HG03432 (cell line): ENCODE results near the gene ZNF792.
"Not testable (repeated sequence)": the region's sequence is repeated elsewhere in the genome, so short reads cannot be mapped to it uniquely, and the experiment has no call there.

Experiments used
- ATAC-seq: cut with Tn5 transposase; IDR thresholded peaks from one replicate; pipeline ENCODE4 v1.9.1; 2021; ENCODE audit warnings: mild to moderate bottlenecking, moderate library complexity; ENCODE audit not compliant: unreplicated experiment

The ZNF792 gene

GRCh38 chr19:34972163-34972705 lies 8.2 kb upstream of the ZNF792 start:
- no peak for ATAC-seq

DNA sequence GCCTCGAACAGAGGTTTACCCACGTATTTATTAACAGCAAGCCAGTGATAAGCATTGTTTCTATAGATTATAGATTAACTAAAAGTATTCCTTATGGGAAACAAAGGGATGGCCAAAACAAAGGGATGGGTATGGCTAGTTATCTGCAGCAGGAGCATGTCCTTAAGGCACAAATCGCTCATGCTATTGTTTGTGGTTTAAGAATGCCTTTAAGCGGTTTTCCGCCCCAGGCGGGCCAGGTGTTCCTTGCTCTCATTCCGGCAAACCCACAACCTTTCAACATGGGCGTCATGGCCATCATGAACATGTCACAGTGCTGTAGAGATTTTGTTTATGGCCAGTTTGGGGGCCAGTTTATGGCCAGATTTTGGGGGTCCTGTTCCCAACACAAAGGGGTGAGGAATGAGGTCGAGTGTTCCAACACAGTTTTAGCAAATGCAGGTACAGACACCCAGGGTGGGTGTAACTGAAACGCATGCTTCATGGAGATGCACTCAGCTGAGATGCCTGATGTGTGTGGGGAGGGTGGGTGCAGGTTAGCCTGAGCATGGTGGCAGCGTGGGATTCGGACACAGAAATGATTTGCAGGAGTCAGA lies 6.3 kb upstream of the ZNF792 start:
- ATAC-seq, result not testable (repeated sequence)

- ATAC-seq, result no peak
Observed at GRCh38 chr19:34969721-34970120, 5.7 kb upstream of the ZNF792 start.

- no peak for ATAC-seq
Observed at GRCh38 chr19:34967551-34967950, 3.5 kb upstream of the ZNF792 start.

- ATAC-seq, result not testable (repeated sequence)
Observed at GRCh38 chr19:34965505-34965904, 1.5 kb upstream of the ZNF792 start.

- ATAC-seq, result no peak
Observed at GRCh38 chr19:34964598-34964997, 569 bp upstream of the ZNF792 start.

- no peak for ATAC-seq
Observed at GRCh38 chr19:34962687-34963572, 1.1 kb downstream of the ZNF792 start.

DNA sequence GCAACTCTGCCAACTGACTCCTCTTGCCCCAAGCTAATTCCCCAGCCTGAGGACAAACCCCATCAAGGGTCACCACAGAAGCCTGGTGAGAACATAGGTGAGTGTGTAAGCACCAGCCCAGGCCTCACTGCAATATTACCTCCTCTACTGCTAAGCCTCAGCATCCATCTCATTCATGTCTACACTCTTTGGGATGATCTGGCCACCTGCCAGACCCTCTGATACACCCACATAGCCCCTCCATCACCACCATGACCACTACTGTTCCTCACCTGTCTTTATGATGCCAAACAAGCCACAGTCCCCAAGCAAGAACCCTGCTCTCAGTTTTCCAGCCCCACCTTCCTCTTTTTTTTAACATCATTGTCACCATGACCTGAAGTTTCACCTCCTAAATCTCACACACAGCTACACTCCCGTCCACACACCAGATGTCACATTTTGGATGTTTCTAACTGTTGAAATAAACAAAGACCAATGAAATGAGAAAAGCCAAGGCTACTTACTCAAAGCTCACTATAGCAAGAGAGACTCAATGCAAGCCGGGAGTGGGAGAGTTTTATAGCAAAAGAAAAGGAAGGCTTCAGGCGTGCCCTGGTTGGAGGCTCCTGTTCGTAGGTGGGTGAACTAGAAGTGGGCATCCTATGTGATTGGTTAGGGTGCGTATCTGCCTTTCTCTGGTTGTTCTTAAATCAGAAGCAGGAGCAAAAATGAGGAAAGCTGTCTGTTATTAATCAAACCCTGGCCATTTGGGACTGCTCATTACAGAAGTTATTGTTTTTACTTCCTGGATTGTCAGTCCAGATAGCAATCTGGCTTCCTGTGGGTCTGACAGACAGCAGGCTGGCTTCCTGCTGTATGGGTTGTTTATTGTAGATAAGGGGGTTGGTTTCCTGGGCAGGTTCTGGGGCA lies 2.0 kb downstream of the ZNF792 start:
- no peak for ATAC-seq

- no peak for ATAC-seq
Observed at GRCh38 chr19:34960940-34961679, 2.9 kb downstream of the ZNF792 start.

DNA sequence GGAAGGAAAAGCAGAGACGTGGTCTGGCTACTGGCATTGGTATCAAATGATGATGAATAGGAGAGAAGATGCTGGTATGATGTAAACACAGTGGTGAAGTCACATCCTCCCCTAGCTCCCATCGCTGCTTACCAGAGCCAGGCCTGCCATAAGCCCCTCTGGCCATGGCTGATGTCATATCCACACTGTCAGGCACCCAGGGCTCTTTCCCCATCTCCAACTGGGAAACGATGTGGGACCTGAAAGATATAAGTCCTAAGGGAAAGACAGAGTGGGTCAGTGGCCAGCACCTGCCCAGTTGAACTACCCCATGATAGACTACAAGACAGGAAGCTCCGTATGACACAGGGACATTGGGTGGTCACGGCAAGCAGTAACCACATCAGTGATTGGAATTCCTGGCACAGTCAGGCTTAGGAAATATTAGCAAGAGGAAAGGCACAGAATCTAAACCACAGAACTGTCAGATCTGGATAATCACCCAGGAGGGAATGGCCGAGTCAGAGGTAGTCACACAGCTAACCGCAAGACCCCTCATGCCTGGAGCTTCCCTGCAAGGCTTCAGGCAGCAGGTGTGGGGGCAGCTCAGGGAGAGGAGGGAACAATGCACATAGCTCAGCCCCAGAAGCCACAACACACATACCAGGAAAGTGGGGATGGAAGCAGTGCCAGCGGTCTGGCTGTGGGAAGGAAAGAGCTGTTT lies 3.8 kb downstream of the ZNF792 start:
- ATAC-seq, result no peak

DNA sequence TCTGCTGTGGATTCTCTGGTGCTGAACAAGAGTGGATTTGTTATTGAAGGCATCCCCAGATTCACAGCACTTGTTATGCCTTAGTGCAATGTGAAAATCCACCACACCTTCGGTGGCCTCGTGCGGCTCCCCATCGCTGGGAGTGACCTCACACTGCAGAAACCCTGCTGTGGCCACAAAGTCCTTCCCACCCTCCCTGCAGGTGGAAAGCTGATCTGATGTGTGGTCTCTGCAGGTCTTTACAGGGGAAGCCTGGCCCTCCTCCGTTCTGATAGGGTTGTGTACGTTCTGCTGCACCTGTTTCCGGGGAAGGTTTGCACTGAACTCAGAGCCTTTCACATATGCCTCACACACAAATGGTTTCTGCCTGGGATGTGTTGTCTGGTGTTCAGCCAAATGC lies 5.0 kb downstream of the ZNF792 start:
- ATAC-seq, result no peak

- no peak for ATAC-seq
Observed at GRCh38 chr19:34957830-34958751, 5.9 kb downstream of the ZNF792 start.

DNA sequence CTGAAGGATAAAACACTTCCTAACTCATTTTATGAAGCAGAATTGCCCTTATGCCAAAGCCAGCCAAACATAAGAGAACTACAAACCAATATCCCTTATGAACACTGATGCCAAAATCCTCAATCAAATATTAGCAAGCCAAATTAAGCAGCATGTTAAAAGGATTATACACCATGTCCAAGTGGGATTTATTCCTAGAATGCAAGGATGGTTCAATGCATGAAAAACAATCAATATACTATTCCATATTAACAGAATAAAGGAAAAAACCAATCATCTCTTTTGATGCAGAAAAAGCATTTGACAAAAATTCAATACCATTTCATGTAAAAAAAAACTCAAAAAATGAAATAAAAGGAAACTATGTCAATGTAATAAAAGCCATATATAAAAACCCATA lies 10.9 kb downstream of the ZNF792 start:
- ATAC-seq, result no peak

GRCh38 chr19:34943861-34944573 lies 20.0 kb downstream of the ZNF792 start:
- ATAC-seq, result no peak

DNA sequence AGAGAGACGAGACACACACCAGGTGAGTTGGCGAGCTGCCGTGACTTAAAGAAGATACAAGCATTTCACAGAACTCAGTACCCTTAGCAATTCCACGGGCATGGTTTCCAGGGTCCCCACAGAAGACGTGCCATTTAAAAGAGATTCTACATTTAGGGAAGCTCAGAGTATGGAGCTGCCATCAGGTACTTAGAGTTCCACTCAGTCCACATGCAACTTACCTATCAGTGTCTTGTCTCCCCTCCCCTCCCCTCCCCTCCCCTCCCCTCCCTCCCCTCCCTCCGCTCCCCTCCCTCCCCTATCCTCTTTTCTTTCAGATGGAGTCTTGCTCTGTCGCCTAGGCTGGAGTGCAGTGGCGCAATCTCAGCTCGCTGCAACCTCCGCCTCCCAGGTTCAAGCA lies 25.1 kb downstream of the ZNF792 start:
- ATAC-seq, result no peak

DNA sequence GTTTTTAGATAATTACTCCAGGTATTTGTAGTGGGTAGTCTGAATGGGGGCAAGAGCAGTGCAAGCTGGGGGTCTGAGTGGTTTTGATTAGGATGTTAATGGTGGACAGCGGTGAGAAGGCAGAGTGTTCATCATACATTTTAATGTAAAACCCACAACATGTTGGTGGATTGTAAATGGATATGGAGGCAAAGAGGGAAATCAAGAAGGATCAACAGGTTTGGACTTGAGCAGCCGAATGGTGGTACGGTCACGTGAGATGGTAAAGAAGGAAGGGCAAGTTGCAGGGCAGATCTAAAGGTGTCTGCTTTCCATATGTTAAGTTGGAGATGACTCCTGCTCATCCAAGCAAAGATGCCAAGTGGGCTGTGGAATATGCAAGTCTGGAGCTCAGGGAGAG lies 27.8 kb downstream of the ZNF792 start:
- ATAC-seq, result no peak

DNA sequence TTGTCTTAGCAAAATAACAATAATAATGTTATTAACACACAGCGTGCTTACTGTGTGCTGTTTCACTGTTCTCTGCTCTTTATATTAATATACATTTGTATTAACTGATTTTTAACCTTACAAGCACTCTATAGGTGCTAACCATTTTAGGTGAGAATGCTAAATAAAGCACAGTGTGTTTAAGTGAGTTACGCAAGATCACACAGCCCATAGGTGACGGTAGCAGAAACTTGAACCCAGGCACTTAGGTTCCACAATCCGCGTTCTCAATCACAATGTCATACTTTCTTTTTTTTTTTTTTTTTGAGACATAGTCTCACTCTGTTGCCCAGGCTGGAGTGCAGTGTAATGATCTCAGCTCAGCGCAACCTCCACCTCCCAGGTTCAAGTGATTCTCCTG lies 31.5 kb downstream of the ZNF792 start:
- no peak for ATAC-seq
